Panc1 (cell line): ENCODE data around the gene LNX2.

Experiments
- POLR2AphosphoS5 ChIP-seq: IDR thresholded peaks from 2 replicates; pipeline ENCODE4 v1.6.1; 2012; ENCODE audit warnings: mild to moderate bottlenecking, low read depth, low read length, moderate library complexity
- SIN3A ChIP-seq: IDR thresholded peaks from 2 replicates; pipeline ENCODE4 v1.6.1; 2012; ENCODE audit warnings: low read depth, mild to moderate bottlenecking, low read length, moderate library complexity, borderline replicate concordance; ENCODE audit not compliant: insufficient read depth
- TCF7L2 ChIP-seq: IDR thresholded peaks from 2 replicates; pipeline ENCODE4 v1.6.1; 2011; ENCODE audit warnings: mild to moderate bottlenecking, low read depth, low read length, inconsistent platforms
- TF ChIP-seq, protein P1 (sequence below): fragments of 450-650 bp; IDR thresholded peaks from 2 replicates; pipeline ENCODE4 v1.5.1; 2017; ENCODE audit warnings: mild to moderate bottlenecking
- TF ChIP-seq, protein P2 (sequence below), 2 experiments: IDR thresholded peaks; 2 replicates each; pipeline ENCODE4 v1.6.1; 2011 to 2012; ENCODE audit warnings: low read depth in 2 of 2, control low read depth in 1 of 2, low read length in 1 of 2, mild to moderate bottlenecking in 1 of 2, moderate library complexity in 1 of 2; ENCODE audit not compliant: insufficient read depth in 1 of 2

DNA sequence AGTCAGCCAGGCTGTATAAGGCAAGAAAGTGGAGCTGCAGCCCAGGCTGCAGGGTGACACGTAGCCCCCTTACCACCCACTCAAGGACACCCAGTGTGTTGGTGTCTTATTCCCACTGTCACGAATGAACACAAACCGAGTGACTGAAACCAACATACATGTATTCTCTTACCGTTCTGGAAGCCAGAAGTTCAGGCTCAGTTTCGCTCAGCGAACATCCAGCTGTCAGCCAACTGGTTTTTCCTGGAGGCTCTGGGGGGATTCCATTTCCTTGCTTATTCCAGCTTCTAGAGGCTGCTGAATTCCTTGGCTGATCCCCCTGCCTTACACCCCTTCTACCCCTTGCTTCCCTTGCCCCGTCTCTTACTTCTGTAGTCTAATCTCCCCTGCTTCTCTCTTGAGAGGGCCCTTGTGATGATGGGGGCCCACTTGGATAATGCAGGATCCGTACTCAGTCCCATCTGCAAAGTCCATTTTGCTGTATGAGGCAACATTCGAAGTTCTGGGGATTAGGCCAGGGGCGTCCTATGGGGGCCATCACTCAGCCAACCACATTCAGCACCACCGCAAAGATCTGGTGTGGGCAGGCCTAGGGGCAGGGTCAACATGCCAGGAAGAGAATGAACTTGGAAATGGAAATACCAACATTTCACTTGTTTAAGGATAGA, 122.6 kb downstream of the LNX2 start:
- TF ChIP-seq TCF7L2, result no peak
- TF ChIP-seq, protein P1, sequence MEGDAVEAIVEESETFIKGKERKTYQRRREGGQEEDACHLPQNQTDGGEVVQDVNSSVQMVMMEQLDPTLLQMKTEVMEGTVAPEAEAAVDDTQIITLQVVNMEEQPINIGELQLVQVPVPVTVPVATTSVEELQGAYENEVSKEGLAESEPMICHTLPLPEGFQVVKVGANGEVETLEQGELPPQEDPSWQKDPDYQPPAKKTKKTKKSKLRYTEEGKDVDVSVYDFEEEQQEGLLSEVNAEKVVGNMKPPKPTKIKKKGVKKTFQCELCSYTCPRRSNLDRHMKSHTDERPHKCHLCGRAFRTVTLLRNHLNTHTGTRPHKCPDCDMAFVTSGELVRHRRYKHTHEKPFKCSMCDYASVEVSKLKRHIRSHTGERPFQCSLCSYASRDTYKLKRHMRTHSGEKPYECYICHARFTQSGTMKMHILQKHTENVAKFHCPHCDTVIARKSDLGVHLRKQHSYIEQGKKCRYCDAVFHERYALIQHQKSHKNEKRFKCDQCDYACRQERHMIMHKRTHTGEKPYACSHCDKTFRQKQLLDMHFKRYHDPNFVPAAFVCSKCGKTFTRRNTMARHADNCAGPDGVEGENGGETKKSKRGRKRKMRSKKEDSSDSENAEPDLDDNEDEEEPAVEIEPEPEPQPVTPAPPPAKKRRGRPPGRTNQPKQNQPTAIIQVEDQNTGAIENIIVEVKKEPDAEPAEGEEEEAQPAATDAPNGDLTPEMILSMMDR, result no peak
- TF ChIP-seq POLR2AphosphoS5, result no peak
- TF ChIP-seq, protein P2, sequence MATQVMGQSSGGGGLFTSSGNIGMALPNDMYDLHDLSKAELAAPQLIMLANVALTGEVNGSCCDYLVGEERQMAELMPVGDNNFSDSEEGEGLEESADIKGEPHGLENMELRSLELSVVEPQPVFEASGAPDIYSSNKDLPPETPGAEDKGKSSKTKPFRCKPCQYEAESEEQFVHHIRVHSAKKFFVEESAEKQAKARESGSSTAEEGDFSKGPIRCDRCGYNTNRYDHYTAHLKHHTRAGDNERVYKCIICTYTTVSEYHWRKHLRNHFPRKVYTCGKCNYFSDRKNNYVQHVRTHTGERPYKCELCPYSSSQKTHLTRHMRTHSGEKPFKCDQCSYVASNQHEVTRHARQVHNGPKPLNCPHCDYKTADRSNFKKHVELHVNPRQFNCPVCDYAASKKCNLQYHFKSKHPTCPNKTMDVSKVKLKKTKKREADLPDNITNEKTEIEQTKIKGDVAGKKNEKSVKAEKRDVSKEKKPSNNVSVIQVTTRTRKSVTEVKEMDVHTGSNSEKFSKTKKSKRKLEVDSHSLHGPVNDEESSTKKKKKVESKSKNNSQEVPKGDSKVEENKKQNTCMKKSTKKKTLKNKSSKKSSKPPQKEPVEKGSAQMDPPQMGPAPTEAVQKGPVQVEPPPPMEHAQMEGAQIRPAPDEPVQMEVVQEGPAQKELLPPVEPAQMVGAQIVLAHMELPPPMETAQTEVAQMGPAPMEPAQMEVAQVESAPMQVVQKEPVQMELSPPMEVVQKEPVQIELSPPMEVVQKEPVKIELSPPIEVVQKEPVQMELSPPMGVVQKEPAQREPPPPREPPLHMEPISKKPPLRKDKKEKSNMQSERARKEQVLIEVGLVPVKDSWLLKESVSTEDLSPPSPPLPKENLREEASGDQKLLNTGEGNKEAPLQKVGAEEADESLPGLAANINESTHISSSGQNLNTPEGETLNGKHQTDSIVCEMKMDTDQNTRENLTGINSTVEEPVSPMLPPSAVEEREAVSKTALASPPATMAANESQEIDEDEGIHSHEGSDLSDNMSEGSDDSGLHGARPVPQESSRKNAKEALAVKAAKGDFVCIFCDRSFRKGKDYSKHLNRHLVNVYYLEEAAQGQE (IDR thresholded peaks at IDR 0.05; ENCODE audit: insufficient read depth in 1 of 2, low read depth in 2 of 2, low read length in 1 of 2), result no peak
- TF ChIP-seq SIN3A, result no peak
